Large intestine (tissue), 3 donors: ENCODE data around the gene ZNF618. TPM values are rescaled to one million over a fixed set of nuclear protein-coding genes. Genes with fewer than 3 reads are reported as not detected.

ENCODE experiments used
- DNase-seq, 2 donors: peaks; one replicate each; pipeline versions ENCODE4 v3.0.0 to v3.0.0-alpha.2; 2013
- H3K27ac ChIP-seq: one replicate; pipeline ENCODE4 v1.5.1; 2013; ENCODE audit warnings: low read length
- H3K27me3 ChIP-seq: 2 replicates; pipeline ENCODE4 v1.6.1; 2013; ENCODE audit warnings: low read length; ENCODE audit not compliant: control insufficient read depth, insufficient read depth
- H3K36me3 ChIP-seq: 2 replicates; pipeline ENCODE4 v1.6.1; 2013; ENCODE audit warnings: low read length; ENCODE audit not compliant: control insufficient read depth, insufficient read depth
- H3K4me1 ChIP-seq: one replicate; pipeline ENCODE4 v1.6.1; 2013; ENCODE audit warnings: low read length; ENCODE audit not compliant: control insufficient read depth, insufficient read depth
- H3K4me3 ChIP-seq: one replicate; pipeline ENCODE4 v1.5.1; 2013; ENCODE audit warnings: low read length
- H3K9me3 ChIP-seq: one replicate; pipeline ENCODE4 v1.6.1; 2013; ENCODE audit warnings: mild to moderate bottlenecking, low read depth, low read length, moderate library complexity; ENCODE audit not compliant: control insufficient read depth
- WGBS: methylation state at CpG from one replicate; pipeline ENCODE4 v1.1.5; 2013; ENCODE audit warnings: low lambda C conversion rate; ENCODE audit not compliant: insufficient coverage; 5-methylcytosine and 5-hydroxymethylcytosine counted together
- polyA plus RNA-seq: library from polyadenylated mRNA; unstranded; fragments of 120-200 nt; gene quantifications from one replicate; pipeline ENCODE4 v1.2.1, GENCODE V29; 2013

Gene ZNF618
- polyA plus RNA-seq, 1 donor: 8.1 TPM

DNA sequence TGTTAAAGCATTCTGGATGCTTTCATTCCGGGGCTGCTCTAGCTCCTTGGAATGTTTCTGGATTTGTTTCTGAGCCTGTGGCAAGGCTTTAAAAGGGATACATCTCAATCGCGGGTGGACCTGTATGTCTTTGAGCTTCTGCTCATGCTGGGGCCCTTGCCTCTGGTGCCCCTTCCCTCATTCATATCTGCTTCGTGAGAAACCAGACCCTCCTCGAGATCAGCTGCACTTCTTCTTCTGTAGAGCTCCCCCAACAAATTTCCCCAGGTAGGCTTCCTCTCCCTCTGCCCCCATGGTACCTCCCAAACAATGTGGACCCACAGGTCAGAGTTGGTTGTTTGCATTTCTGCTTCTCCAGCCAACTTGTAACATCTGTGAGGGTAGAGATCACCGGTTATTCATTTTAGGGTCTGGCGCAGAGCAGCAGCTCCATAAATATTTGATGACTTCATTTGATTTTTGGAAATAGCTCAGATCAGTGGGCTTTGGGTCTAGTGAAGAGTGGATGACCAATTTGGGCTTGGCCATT lies 6.6 kb downstream of the ZNF618 start:
- Histone ChIP-seq H3K4me1 (peaks cover 5% of the 10 kb centered on the region), H3K27me3 (no peaks in the 10 kb centered on the region), H3K4me3 (no peak overlapping the region), H3K36me3 (no peaks in the 10 kb centered on the region), H3K9me3 (no peaks in the 10 kb centered on the region), H3K27ac (no peak overlapping the region)
- DNase-seq: no peak
- no CpG with 5 or more reads among the region's 7 CpGs for WGBS

DNA sequence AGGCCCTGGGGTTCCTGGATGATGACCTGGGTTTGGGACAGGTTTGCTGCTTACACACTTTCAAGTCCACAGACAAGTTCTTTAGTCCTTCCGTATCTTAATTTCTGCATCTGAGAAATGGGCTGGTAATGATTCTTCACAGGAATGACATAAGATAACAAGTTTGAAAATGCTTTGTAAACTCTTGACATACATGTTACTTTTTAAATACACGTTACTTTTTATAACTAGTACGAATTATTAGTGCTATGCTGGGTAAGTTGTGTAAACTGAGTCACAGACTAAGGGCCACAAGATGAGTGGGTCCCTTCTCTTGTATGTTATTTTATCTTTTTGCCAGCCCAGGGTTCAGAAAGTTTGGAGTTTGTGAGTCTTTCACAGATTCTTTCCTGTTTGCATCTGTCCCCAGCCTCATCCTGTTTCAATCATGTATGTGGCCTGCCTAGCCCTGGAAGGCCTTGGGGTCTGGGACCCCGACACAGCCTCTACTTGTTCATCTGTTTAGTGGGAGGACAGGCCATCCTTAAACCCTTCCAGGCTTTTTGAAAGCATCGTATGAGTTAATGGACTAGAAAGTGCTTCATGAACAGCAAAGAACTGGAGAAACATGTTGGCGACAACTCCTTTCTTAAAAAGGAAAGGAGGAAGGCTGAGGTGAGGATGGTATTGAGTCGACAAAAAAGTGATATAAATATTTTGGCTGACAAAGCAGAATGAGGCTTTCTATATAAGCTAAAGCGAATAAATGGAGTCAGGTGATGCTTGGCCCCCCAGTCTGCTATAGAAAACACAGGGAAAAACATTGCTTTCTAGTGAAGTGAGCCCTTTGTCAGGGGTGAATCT lies 9.3 kb downstream of the ZNF618 start:
- no peak for DNase-seq
- Histone ChIP-seq H3K36me3 (no peaks in the 10 kb centered on the region), H3K27ac (no peak overlapping the region), H3K27me3 (no peaks in the 10 kb centered on the region), H3K4me3 (no peak overlapping the region), H3K9me3 (peaks cover 3% of the 10 kb centered on the region), H3K4me1 (peaks cover 5% of the 10 kb centered on the region)
- WGBS: 90% methylated on average over 5 of the region's 8 CpGs

DNA sequence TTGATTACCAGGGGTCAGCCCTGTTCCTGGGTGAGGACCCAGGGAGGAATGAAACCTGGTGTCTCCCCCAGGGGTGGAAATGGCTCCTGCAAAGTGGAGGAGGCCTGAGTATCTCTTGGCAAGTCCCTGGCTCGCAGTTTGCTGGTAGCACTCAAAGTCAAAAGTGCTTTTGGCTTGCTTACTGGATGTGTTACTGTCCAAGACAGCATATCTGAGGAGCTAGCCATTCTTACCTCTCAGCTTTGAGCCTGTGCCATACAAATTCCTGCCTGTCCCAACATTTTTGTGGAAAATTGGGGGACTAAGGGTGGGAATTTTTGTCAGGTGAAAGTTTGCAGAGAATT lies 9.9 kb downstream of the ZNF618 start:
- H3K9me3 ChIP-seq: peaks cover 4% of the 10 kb centered on the region
- WGBS: no CpG with 5 or more reads among the region's 1 CpG
- DNase-seq: peak in 1 of 2 donors; percentile 21
- peak overlapping the region; percentile 0 for H3K27ac ChIP-seq
- H3K4me3 ChIP-seq: no peak overlapping the region
- peaks cover 5% of the 10 kb centered on the region for H3K4me1 ChIP-seq
- no peaks in the 10 kb centered on the region for H3K27me3 ChIP-seq
- H3K36me3 ChIP-seq: no peaks in the 10 kb centered on the region

DNA sequence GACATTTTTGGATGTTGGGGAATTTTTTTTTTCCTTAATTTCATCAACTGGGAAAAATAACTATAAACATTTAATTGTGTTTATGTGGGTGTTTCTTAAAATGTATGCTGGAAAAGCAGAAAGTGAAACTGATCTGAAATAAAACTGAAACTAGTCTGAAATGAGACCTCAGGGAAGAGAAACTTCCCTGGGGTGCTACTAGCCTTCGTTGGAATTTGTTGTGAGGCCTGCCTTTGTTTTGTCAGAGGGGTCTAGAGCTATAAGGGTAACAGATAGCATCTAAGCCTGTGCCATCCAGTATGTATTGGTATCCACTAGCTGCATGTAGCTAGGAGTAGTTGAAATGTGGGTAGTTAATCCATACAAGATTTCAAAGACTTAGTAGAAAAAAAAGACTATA lies 10.4 kb downstream of the ZNF618 start:
- H3K4me1 ChIP-seq: peaks cover 5% of the 10 kb centered on the region
- DNase-seq: peak in 1 of 2 donors; percentile 60
- no peaks in the 10 kb centered on the region for H3K27me3 ChIP-seq
- H3K4me3 ChIP-seq: no peak overlapping the region
- H3K27ac ChIP-seq: peak overlapping the region; percentile 30
- WGBS: no CpG with 5 or more reads among the region's 1 CpG
- peaks cover 7% of the 10 kb centered on the region for H3K9me3 ChIP-seq
- no peaks in the 10 kb centered on the region for H3K36me3 ChIP-seq

DNA sequence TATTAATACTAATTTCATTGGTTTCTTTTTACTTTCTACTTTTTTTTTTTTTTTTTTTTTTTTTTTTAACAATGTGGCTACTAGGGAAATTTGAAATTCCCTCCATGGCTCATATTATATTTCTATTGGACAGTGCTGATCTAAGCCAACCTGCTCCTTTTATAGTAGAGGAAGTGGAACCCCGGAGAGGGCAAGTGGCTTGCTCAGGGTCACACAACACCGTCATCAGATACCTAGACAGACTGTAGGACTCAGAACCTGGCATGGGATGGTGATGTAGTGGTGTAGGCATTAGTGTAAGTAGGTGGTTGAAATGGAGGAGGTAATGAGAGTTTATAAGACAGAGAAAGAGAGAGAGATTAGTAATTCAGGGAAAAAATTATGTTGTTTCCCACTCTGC lies 10.8 kb downstream of the ZNF618 start:
- Histone ChIP-seq H3K4me1 (peaks cover 5% of the 10 kb centered on the region), H3K9me3 (peaks cover 7% of the 10 kb centered on the region), H3K36me3 (no peaks in the 10 kb centered on the region), H3K27ac (peak overlapping the region; percentile 30), H3K4me3 (no peak overlapping the region), H3K27me3 (no peaks in the 10 kb centered on the region)
- peak in 1 of 2 donors; percentile 64 for DNase-seq
- WGBS: no CpG with 5 or more reads among the region's 2 CpGs

- peaks cover 7% of the 10 kb centered on the region for H3K9me3 ChIP-seq
- H3K27ac ChIP-seq: no peak overlapping the region
- no peaks in the 10 kb centered on the region for H3K36me3 ChIP-seq
- no peaks in the 10 kb centered on the region for H3K27me3 ChIP-seq
- DNase-seq: no peak
- H3K4me1 ChIP-seq: peaks cover 5% of the 10 kb centered on the region
- H3K4me3 ChIP-seq: no peak overlapping the region
- no CpG with 5 or more reads among the region's 5 CpGs for WGBS
Observed at GRCh38 chr9:113887436-113887835, 11.3 kb downstream of the ZNF618 start.

DNA sequence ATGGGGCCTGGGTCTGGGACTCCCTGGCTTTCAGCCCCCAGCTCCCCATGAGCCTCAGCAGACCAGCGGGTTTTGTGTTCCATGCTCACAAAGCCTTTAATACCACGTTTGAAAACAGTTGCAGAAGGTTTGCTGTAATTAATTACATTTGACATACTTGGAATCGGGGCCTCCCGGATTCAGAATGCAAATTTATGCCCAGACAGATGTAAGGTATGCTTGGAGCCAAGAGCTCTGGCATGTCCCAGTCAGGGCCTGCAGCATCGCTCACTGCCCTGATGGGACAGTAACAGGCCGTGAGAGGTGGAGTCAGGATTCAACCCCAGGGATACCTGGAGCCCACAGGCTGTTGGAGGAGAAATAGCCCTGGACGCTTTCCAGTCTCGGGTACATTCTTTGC lies 12.2 kb downstream of the ZNF618 start:
- WGBS: no CpG with 5 or more reads among the region's 8 CpGs
- Histone ChIP-seq H3K4me1 (peaks cover 5% of the 10 kb centered on the region), H3K9me3 (peaks cover 7% of the 10 kb centered on the region), H3K36me3 (no peaks in the 10 kb centered on the region), H3K27ac (no peak overlapping the region), H3K4me3 (no peak overlapping the region), H3K27me3 (no peaks in the 10 kb centered on the region)
- DNase-seq: no peak

DNA sequence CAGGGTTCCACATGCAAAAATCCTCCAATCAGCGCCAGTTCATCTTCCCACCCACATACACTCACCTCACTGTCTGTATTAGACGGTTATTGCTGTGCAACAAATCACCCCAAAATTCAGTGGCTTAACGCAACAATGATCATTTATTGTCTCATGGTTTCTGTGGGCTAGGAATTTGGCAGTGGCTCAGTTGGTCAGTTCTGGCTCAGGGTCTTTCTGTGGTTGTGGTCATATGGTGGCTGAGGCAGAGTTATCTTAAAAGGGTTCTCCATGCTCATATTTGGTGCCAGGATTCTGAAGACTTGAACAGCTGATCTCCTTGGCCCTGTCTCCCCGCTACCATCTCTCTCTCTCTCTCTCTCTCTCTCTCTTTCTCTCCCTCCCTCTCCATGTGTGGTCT lies 12.9 kb downstream of the ZNF618 start:
- H3K4me3 ChIP-seq: no peak overlapping the region
- peaks cover 5% of the 10 kb centered on the region for H3K4me1 ChIP-seq
- DNase-seq: no peak
- no peak overlapping the region for H3K27ac ChIP-seq
- H3K27me3 ChIP-seq: no peaks in the 10 kb centered on the region
- 100% methylated on average over 1 of the region's 4 CpGs for WGBS
- H3K9me3 ChIP-seq: peaks cover 7% of the 10 kb centered on the region
- no peaks in the 10 kb centered on the region for H3K36me3 ChIP-seq

DNA sequence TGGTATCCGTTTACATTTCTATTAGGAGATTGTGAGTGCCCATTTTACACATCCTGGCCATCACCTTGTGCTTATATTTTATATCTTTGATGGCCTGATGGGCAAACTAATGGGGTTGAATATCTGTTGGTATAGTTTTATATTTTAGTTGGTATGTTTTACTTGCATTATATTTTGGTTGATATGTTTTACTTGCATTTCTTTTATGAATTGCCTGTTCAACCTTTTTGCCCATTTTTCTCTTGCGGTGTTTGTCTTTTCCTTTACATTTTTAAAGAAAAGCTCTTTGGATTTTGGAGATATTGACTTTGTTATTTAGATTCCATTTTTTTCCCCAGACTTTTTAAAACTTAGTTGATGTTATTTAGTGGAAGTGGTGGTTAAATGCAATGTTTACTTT lies 14.6 kb downstream of the ZNF618 start:
- Histone ChIP-seq H3K27ac (no peak overlapping the region), H3K4me3 (no peak overlapping the region), H3K4me1 (peaks cover 5% of the 10 kb centered on the region), H3K36me3 (no peaks in the 10 kb centered on the region), H3K27me3 (no peaks in the 10 kb centered on the region), H3K9me3 (peaks cover 7% of the 10 kb centered on the region)
- no peak for DNase-seq
- 100% methylated on average over 1 of the region's 2 CpGs for WGBS

DNA sequence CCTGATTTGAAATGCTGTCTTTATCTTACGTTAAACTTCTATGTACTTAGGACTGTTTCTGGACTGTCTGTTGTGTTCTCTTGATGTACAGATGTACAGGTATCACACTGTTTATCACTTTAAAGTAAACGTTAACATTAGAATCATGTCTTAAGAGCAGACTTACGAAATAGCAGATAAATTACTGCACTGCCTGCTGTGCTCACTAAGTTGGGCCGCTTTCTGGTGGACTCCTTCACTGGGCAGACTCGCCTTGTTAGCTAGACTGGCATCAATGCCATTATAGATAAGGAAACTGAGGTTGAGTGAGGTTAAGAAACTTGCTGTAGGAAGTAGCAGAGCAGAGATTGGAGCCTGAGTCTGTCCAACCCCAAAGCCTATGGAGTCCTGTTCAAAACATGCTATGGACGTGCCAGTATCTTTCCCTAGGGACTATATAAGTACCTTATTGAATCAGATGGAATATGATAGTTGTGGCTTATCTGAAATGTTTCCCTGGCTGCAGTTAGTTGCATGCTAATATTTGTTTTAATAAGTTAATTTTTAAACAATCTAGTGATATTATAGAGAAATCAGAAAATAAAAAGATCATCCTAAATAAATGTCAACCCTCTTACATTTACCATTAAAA lies 16.9 kb downstream of the ZNF618 start:
- WGBS: 84% methylated on average over 2 of the region's 6 CpGs
- H3K27me3 ChIP-seq: no peaks in the 10 kb centered on the region
- peaks cover 7% of the 10 kb centered on the region for H3K9me3 ChIP-seq
- no peak overlapping the region for H3K27ac ChIP-seq
- H3K4me1 ChIP-seq: no peaks in the 10 kb centered on the region
- DNase-seq: no peak
- H3K36me3 ChIP-seq: no peaks in the 10 kb centered on the region
- no peak overlapping the region for H3K4me3 ChIP-seq
